Activated B cell treated with CpG ODN at 0.5 μM for 24 hours (primary cell): ENCODE data around the gene MTLN. TPM values are rescaled to one million over a fixed set of nuclear protein-coding genes. Genes with fewer than 3 reads are reported as not detected.

Experiments used
- ATAC-seq: fragments of 200-7000 bp; cut with Tn5 transposase; one replicate; pipeline ENCODE4 v1.10.0; 2021; ENCODE audit warnings: low read depth, mild to moderate bottlenecking, moderate library complexity
- CTCF ChIA-PET: fragments of 350-600 bp; sonication (Branson Sonifier 250); formaldehyde crosslinking; loops from one replicate; lab custom pipeline; 2021; ENCODE audit warnings: antibody characterized with exemption; lab: Charles Lee
- POLR2A ChIA-PET: fragments of 350-600 bp; sonication (Branson Sonifier 250); formaldehyde crosslinking; loops from one replicate; lab custom pipeline; 2021; ENCODE audit warnings: antibody characterized with exemption; lab: Charles Lee
- DNase-seq: peaks from one replicate; pipeline ENCODE4 v3.0.0; 2022
- H3K27ac Mint-ChIP-seq: one replicate; pipeline ENCODE4 v1.8.0; 2020; ENCODE audit warnings: mixed read lengths
- H3K27me3 Mint-ChIP-seq: one replicate; pipeline ENCODE4 v1.8.0; 2021; ENCODE audit warnings: mixed read lengths
- H3K36me3 Mint-ChIP-seq: one replicate; pipeline ENCODE4 v1.8.0; 2021; ENCODE audit warnings: low read depth, mixed read lengths
- H3K4me1 Mint-ChIP-seq: one replicate; pipeline ENCODE4 v1.8.0; 2021; ENCODE audit warnings: mixed read lengths
- H3K4me3 Mint-ChIP-seq: one replicate; pipeline ENCODE4 v1.8.0; 2020; ENCODE audit warnings: mild to moderate bottlenecking, mixed read lengths
- H3K9me3 Mint-ChIP-seq: one replicate; pipeline ENCODE4 v1.8.0; 2020; ENCODE audit warnings: mixed read lengths
- CTCF ChIP-seq: fragments of 200-600 bp; IDR thresholded peaks from one replicate; pipeline ENCODE4 v1.8.0; 2022; ENCODE audit warnings: antibody characterized with exemption, mild to moderate bottlenecking
- intact Hi-C: fragments of 100-400 bp; cut with micrococcal nuclease; formaldehyde crosslinking; loops from one replicate; pipeline ENCODE4 v1.15.1; 2024
- total RNA-seq: library from RNA; stranded (reverse); gene quantifications from 2 replicates; pipeline ENCODE4 v1.2.3, GENCODE V29; 2022

Gene MTLN
- total RNA-seq, 1 donor from 2014 or later, result 30.1 TPM

GRCh38 chr2:110172506-110172905, 39.8 kb downstream of the MTLN start:
- DNase-seq, result no peak
- intact Hi-C loops, result loop anchor here (1.0 kb wide), 1 partner anchor 30 kb away; no protein-coding TSS in a partner anchor
- ATAC-seq, result no peak
- Mint-ChIP-seq H3K4me3 (no peak overlapping the region), H3K27me3 (no peaks in the 10 kb centered on the region), H3K36me3 (no peaks in the 10 kb centered on the region), H3K27ac (no peak overlapping the region), H3K4me1 (peaks cover 8% of the 10 kb centered on the region), H3K9me3 (peaks cover 2% of the 10 kb centered on the region)
- CTCF ChIA-PET, result no interaction called here
- POLR2A ChIA-PET, result no interaction called here
- no peak for TF ChIP-seq CTCF

GRCh38 chr2:110170102-110170501, 42.2 kb downstream of the MTLN start:
- H3K9me3 Mint-ChIP-seq, result peaks cover 2% of the 10 kb centered on the region
- TF ChIP-seq CTCF, result no peak
- H3K4me3 Mint-ChIP-seq, result no peak overlapping the region
- peaks cover 8% of the 10 kb centered on the region for H3K4me1 Mint-ChIP-seq
- H3K36me3 Mint-ChIP-seq, result no peaks in the 10 kb centered on the region
- no peak for ATAC-seq
- CTCF ChIA-PET, result no interaction called here
- POLR2A ChIA-PET, result no interaction called here
- no peaks in the 10 kb centered on the region for H3K27me3 Mint-ChIP-seq
- DNase-seq, result no peak
- H3K27ac Mint-ChIP-seq, result no peak overlapping the region
- intact Hi-C loops, result no loop called here

- TF ChIP-seq CTCF, result no peak
- H3K4me3 Mint-ChIP-seq, result no peak overlapping the region
- H3K4me1 Mint-ChIP-seq, result peaks cover 8% of the 10 kb centered on the region
- no peak overlapping the region for H3K27ac Mint-ChIP-seq
- intact Hi-C loops, result no loop called here
- H3K27me3 Mint-ChIP-seq, result no peaks in the 10 kb centered on the region
- no peaks in the 10 kb centered on the region for H3K36me3 Mint-ChIP-seq
- CTCF ChIA-PET, result no interaction called here
- no peak for DNase-seq
- no peak for ATAC-seq
- POLR2A ChIA-PET, result no interaction called here
- H3K9me3 Mint-ChIP-seq, result peaks cover 2% of the 10 kb centered on the region
These were observed 44.9 kb downstream of the MTLN start for GRCh38 chr2:110167326-110168000.

- Mint-ChIP-seq H3K27me3 (no peaks in the 10 kb centered on the region), H3K27ac (no peak overlapping the region), H3K36me3 (no peaks in the 10 kb centered on the region), H3K4me1 (peaks cover 8% of the 10 kb centered on the region), H3K9me3 (peaks cover 2% of the 10 kb centered on the region), H3K4me3 (no peak overlapping the region)
- TF ChIP-seq CTCF, result no peak
- ATAC-seq (no peak), DNase-seq (no peak)
- ChIA-PET CTCF (no interaction called here), POLR2A (no interaction called here)
- intact Hi-C loops, result no loop called here
These were observed 46.1 kb downstream of the MTLN start for GRCh38 chr2:110166266-110166665.

Other genes with a start within 250 kb of the MTLN start
- gene MALL, start 96.7 kb downstream of the MTLN start, total RNA-seq, result not detected in 2 replicates
- gene NPHP1, start 7.5 kb downstream of the MTLN start, total RNA-seq, result 1.6 and 2.0 TPM in 2 replicates